ENCODE measurements around the gene PTPRU. TPM values are rescaled to one million over a fixed set of nuclear protein-coding genes. Genes with fewer than 3 reads are reported as not detected.

The PTPRU gene
- total and polyA plus RNA-seq, 2 experiments from 2014 or later: 8.0 to 105 TPM

DNA sequence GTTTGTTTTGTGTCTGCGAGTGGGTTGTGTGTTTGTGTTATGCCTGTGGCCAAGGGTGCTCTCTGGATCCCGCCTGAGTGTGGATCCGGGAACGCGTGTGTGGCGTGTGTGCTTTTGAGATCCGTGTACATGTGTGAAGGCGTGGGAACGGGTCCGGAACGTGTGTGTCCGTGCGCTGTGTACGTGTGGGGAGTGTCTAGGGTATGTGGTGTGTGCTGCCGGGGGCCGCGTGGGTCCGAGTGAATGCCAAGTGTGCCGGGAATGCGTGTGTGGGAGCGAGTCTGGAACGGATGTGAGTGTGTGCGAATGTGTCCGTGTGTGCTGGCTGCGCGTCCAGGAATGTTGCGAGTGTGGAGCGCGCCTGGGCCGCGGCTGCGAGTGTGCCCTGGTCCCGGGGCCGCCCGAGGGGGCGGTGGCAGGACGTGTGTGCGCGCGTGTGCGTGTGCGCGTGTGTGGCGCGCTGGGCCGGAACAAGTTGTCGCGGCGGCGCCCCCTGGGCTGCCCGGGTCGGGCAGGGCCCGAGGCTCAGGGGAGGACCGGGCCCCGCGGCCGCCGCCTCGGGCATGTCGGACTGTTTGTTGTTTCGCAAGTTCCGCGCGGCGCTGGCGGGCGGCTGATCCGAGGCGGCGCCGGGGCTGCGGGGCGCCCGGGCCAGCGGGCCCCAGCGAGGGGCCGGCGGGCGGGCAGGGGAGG lies 953 bp downstream of the PTPRU start:
- Histone ChIP-seq H3K27me3 (ENCODE audit: insufficient read depth) (peaks cover 45% of the 10 kb centered on the region), H4K20me1 (replicated peaks; ENCODE audit: insufficient read depth) (no peaks in the 10 kb centered on the region; the same call in 1 of the 2 replicates), H3K4me3 (peak overlapping the region; percentile 88), H3K36me3 (ENCODE audit: insufficient read depth) (no peaks in the 10 kb centered on the region), H3K4me2 (peak overlapping the region; percentile 98), H3K27ac (ENCODE audit: low read depth) (no peak overlapping the region), H3K79me2 (replicated peaks; ENCODE audit: insufficient read depth) (peaks cover 10% of the 10 kb centered on the region; the same call in 1 of the 2 replicates), H3K9me2 (ENCODE audit: insufficient read depth) (no peaks in the 10 kb centered on the region), H3F3A (replicated peaks; ENCODE audit: low read depth) (peaks cover 18% of the 10 kb centered on the region), H3K4me1 (ENCODE audit: insufficient read depth) (peaks cover 22% of the 10 kb centered on the region), H2AFZ (peak overlapping the region; percentile 95; the same call in 1 of the 2 replicates)
- Mint-ChIP-seq H3K9me3 (peaks cover 6% of the 10 kb centered on the region; the same call in 2 of the 3 replicates), H3K27ac (no peak overlapping the region), H3K4me1 (peaks cover 33% of the 10 kb centered on the region), H3K27me3 (ENCODE audit: insufficient read depth, low read depth, poor library complexity) (peaks cover 50% of the 10 kb centered on the region), H3K4me3 (peak overlapping the region; percentile 80), H3K36me3 (ENCODE audit: low read depth) (peaks cover 6% of the 10 kb centered on the region; the same call in 1 of the 3 replicates)
- TF ChIP-seq, protein P1, sequence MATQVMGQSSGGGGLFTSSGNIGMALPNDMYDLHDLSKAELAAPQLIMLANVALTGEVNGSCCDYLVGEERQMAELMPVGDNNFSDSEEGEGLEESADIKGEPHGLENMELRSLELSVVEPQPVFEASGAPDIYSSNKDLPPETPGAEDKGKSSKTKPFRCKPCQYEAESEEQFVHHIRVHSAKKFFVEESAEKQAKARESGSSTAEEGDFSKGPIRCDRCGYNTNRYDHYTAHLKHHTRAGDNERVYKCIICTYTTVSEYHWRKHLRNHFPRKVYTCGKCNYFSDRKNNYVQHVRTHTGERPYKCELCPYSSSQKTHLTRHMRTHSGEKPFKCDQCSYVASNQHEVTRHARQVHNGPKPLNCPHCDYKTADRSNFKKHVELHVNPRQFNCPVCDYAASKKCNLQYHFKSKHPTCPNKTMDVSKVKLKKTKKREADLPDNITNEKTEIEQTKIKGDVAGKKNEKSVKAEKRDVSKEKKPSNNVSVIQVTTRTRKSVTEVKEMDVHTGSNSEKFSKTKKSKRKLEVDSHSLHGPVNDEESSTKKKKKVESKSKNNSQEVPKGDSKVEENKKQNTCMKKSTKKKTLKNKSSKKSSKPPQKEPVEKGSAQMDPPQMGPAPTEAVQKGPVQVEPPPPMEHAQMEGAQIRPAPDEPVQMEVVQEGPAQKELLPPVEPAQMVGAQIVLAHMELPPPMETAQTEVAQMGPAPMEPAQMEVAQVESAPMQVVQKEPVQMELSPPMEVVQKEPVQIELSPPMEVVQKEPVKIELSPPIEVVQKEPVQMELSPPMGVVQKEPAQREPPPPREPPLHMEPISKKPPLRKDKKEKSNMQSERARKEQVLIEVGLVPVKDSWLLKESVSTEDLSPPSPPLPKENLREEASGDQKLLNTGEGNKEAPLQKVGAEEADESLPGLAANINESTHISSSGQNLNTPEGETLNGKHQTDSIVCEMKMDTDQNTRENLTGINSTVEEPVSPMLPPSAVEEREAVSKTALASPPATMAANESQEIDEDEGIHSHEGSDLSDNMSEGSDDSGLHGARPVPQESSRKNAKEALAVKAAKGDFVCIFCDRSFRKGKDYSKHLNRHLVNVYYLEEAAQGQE (IDR thresholded peaks at IDR 0.05; ENCODE audit: unreplicated experiment): no peak
- peak; percentile 54 for TF ChIP-seq EZH2 (IDR thresholded peaks at IDR 0.05; ENCODE audit: low read depth, unreplicated experiment)
- ATAC-seq (peak; percentile 11), DNase-seq (ENCODE audit: low spot score) (peak; percentile 57)

- Mint-ChIP-seq H3K36me3 (ENCODE audit: low read depth) (peaks cover 6% of the 10 kb centered on the region; the same call in 1 of the 3 replicates), H3K27me3 (ENCODE audit: insufficient read depth, low read depth, poor library complexity) (peaks cover 50% of the 10 kb centered on the region), H3K27ac (no peak overlapping the region), H3K9me3 (peaks cover 6% of the 10 kb centered on the region; the same call in 2 of the 3 replicates), H3K4me1 (peaks cover 33% of the 10 kb centered on the region), H3K4me3 (peak overlapping the region; percentile 87)
- Histone ChIP-seq H3K36me3 (ENCODE audit: insufficient read depth) (no peaks in the 10 kb centered on the region), H3K4me1 (ENCODE audit: insufficient read depth) (peaks cover 22% of the 10 kb centered on the region), H4K20me1 (replicated peaks; ENCODE audit: insufficient read depth) (no peaks in the 10 kb centered on the region; the same call in 1 of the 2 replicates), H3K27me3 (ENCODE audit: insufficient read depth) (peaks cover 45% of the 10 kb centered on the region), H3K4me3 (peak overlapping the region; percentile 72), H3F3A (replicated peaks; ENCODE audit: low read depth) (peaks cover 18% of the 10 kb centered on the region), H3K4me2 (peak overlapping the region; percentile 96), H3K27ac (ENCODE audit: low read depth) (no peak overlapping the region), H3K79me2 (replicated peaks; ENCODE audit: insufficient read depth) (peaks cover 10% of the 10 kb centered on the region; the same call in 1 of the 2 replicates), H3K9me2 (ENCODE audit: insufficient read depth) (no peaks in the 10 kb centered on the region), H2AFZ (peak overlapping the region; percentile 96)
- ATAC-seq: peak; percentile 23
- peak; percentile 72 for TF ChIP-seq EZH2 (IDR thresholded peaks at IDR 0.05; ENCODE audit: low read depth, unreplicated experiment)
- TF ChIP-seq, protein P2, sequence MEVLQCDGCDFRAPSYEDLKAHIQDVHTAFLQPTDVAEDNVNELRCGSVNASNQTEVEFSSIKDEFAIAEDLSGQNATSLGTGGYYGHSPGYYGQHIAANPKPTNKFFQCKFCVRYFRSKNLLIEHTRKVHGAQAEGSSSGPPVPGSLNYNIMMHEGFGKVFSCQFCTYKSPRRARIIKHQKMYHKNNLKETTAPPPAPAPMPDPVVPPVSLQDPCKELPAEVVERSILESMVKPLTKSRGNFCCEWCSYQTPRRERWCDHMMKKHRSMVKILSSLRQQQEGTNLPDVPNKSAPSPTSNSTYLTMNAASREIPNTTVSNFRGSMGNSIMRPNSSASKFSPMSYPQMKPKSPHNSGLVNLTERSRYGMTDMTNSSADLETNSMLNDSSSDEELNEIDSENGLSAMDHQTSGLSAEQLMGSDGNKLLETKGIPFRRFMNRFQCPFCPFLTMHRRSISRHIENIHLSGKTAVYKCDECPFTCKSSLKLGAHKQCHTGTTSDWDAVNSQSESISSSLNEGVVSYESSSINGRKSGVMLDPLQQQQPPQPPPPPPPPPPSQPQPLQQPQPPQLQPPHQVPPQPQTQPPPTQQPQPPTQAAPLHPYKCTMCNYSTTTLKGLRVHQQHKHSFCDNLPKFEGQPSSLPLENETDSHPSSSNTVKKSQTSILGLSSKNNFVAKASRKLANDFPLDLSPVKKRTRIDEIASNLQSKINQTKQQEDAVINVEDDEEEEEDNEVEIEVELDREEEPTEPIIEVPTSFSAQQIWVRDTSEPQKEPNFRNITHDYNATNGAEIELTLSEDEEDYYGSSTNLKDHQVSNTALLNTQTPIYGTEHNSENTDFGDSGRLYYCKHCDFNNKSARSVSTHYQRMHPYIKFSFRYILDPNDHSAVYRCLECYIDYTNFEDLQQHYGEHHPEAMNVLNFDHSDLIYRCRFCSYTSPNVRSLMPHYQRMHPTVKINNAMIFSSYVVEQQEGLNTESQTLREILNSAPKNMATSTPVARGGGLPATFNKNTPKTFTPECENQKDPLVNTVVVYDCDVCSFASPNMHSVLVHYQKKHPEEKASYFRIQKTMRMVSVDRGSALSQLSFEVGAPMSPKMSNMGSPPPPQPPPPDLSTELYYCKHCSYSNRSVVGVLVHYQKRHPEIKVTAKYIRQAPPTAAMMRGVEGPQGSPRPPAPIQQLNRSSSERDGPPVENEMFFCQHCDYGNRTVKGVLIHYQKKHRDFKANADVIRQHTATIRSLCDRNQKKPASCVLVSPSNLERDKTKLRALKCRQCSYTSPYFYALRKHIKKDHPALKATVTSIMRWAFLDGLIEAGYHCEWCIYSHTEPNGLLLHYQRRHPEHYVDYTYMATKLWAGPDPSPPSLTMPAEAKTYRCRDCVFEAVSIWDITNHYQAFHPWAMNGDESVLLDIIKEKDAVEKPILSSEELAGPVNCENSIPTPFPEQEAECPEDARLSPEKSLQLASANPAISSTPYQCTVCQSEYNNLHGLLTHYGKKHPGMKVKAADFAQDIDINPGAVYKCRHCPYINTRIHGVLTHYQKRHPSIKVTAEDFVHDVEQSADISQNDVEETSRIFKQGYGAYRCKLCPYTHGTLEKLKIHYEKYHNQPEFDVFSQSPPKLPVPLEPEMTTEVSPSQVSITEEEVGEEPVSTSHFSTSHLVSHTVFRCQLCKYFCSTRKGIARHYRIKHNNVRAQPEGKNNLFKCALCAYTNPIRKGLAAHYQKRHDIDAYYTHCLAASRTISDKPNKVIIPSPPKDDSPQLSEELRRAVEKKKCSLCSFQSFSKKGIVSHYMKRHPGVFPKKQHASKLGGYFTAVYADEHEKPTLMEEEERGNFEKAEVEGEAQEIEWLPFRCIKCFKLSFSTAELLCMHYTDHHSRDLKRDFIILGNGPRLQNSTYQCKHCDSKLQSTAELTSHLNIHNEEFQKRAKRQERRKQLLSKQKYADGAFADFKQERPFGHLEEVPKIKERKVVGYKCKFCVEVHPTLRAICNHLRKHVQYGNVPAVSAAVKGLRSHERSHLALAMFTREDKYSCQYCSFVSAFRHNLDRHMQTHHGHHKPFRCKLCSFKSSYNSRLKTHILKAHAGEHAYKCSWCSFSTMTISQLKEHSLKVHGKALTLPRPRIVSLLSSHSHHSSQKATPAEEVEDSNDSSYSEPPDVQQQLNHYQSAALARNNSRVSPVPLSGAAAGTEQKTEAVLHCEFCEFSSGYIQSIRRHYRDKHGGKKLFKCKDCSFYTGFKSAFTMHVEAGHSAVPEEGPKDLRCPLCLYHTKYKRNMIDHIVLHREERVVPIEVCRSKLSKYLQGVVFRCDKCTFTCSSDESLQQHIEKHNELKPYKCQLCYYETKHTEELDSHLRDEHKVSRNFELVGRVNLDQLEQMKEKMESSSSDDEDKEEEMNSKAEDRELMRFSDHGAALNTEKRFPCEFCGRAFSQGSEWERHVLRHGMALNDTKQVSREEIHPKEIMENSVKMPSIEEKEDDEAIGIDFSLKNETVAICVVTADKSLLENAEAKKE (CRISPR knock-in tag; IDR thresholded peaks at IDR 0.05): no peak
- peak; percentile 75 for DNase-seq (ENCODE audit: low spot score)
These were observed 1.7 kb downstream of the PTPRU start for GRCh38 chr1:29237852-29238619.

All from GM23338 (cell line).